HG02884 (cell line): ENCODE measurements around the gene STARD5.

Source experiments
- ATAC-seq: cut with Tn5 transposase; IDR thresholded peaks from one replicate; pipeline ENCODE4 v1.9.1; 2021; ENCODE audit warnings: mild to moderate bottlenecking, moderate library complexity; ENCODE audit not compliant: unreplicated experiment

The STARD5 gene

DNA sequence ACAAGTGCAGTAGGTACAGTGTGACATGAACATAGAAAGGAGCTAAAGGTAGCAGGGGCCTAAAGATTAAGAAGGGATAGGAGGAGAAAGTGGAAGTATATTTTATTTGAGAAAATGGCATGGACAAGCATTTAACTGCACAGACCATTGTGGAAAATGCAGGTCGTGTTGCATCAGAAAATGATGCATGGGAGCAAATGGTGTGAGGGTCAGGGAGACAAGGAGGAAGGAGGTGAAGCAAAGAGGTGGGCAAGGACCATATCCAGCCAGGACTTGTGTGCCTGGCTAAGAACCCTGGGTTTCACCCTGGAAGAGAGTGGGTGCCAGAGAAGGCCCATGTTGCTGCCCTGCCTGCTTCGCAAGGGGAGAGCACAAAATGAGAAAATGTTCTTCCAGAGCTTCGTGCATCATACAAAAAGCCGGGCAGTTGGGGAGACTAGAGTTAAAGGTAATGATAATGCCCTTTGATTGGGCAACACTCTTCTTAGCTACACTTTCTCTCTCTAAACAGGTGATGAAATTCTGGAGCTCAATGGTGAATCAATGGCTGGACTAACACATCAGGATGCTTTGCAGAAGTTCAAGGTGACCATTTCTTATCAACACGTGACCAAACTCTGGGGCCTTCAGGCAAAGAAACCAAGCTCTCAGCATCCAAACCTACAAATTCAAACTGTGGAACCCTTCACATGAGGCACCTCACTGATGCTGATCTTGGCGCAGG, 45.5 kb downstream of the STARD5 start:
- no peak for ATAC-seq

- ATAC-seq: no peak
Measured at GRCh38 chr15:81277851-81278250, 46.1 kb downstream of the STARD5 start.

DNA sequence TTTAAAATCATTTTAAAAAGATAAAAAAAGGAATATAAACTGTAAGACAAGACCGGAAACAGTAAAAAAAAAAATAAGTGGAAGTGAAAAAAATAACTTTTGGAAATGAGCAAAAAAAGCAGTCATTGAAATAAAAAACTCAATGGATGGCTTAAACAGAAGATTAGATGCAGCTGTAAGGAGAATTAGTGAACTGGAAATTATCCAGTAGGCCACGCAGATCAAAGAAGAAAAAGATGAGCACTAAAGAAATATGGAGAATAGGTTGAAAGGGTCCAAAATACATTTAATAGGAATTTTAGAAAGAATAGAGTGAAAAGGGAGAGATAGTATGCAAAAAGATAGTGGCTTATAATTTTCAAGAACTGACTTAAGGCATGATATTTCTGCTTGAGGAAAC, 47.0 kb downstream of the STARD5 start:
- ATAC-seq: no peak

GRCh38 chr15:81275711-81276392, 48.1 kb downstream of the STARD5 start:
- ATAC-seq: no peak

- peak; percentile 81 for ATAC-seq
Measured at GRCh38 chr15:81274931-81275707, 48.8 kb downstream of the STARD5 start.

DNA sequence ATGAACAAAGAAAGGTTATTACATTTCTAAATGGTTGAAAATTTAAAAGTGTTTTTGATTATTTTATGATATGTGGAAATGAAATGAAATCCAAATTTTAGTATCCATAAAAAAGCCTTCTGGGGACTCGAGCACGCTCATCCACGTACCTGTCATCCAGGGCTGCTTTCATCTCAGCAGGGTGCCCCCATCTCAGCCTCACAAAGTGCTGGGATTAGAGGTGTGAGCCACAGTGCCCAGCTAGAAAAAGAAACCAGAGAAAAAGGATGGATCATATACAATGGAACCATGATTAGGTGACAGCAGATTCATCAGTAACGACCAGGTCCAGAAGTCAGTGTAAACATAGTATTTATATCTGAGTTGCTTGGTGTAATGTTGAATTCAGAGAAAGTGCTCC, 49.7 kb downstream of the STARD5 start:
- ATAC-seq: no peak

DNA sequence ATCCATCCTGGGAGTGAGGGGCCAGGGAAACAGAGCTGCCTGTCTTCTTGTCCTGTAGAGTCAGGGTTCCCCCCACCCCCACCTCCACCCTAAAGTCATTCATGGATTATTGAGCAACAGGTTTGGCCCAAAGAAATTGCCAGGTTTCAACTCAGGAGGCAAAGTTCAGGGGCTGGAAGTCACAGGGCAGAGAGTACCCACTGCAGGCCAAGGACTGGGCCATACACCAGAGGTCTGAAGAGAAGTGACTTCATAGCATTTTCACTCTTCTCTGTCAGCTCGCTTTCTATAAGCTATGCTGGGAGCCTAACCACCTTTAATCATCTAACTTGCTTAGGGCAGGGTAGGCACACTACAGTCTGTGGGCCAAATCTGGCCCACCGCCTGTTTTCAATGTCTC, 50.1 kb downstream of the STARD5 start:
- no peak for ATAC-seq

- no peak for ATAC-seq
Measured at GRCh38 chr15:81273200-81273599, 50.7 kb downstream of the STARD5 start.

DNA sequence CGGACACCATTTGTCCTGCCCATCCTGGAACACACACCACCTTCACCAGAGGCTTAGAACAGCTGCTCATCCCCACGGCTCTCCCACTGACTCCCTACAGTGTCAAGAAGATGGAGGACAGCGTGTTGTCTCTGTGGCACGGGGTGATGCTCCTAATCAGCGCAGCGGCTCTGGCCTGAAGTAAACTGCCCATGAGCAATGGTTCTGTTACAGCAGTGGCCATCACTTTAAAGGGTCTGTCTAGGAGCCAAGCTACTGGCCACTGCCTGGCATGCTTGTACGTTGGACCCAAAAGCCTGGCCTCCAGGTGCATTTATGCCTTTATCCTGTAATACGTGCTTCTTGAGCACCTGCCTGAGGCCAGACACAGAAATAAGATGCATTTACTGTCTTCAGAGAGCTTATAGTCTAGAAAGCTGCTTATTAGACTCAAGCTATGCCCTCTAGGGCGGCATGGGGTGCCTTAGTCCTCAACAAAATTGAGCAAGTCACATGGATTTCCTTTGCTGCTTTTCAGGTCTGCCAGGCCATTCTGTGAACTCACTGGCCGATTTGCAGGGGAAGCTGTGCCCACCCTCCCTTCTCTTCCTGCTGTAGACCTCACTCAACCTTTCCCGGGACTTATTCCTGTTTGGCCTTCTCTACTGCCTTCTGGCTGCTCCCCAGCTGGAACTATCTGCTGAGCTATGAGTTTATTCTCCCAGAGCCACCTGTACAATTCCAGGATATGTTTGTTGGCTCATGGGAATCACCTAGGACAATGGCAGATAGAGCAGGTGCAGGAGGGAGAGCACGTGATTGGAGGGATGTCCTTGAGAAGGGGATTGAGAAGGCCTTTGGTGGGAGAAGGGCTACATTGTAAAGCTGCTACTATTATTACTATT, 51.9 kb downstream of the STARD5 start:
- ATAC-seq: no peak

GRCh38 chr15:81270781-81271491, 53.0 kb downstream of the STARD5 start:
- ATAC-seq: no peak

DNA sequence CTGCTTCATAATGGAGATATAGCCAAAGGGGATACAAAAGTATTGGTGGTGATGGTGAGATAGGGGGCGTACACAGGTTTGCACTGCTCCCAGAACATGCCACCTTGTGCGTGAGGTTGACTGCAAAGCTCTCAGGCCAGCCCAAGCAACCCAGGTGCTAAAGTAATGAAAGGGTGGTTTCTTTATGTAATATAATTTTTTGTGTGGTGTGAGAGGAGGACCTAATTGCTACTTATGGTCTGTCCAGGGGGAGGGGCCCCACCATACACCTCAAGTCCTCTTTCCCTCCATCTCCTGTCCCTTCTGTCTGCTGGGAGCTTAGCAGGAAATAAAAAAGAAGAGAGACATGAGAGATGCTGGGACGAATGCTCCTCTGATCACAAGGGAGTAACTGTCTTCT, 53.8 kb downstream of the STARD5 start:
- no peak for ATAC-seq

- no peak for ATAC-seq
Measured at GRCh38 chr15:81268881-81269601, 54.9 kb downstream of the STARD5 start.

DNA sequence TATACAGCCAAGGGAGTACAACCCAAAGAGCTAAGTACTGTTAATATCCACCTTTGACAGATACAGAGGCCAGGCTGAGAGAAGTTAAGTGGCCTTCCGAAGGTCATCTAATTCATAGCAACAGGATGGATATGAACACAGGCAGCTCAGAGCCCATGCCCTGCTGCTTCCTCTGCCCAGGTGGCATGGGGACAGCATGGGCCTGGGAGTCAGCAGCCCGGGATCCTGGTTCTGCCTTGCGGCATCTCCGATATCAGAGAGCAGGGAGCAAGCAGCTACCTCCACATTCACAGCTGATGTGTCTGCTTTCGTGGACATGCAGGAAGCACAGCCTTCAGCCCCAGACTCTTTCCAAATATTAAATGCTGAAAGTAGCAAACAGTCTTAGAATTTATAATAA, 55.6 kb downstream of the STARD5 start:
- no peak for ATAC-seq

DNA sequence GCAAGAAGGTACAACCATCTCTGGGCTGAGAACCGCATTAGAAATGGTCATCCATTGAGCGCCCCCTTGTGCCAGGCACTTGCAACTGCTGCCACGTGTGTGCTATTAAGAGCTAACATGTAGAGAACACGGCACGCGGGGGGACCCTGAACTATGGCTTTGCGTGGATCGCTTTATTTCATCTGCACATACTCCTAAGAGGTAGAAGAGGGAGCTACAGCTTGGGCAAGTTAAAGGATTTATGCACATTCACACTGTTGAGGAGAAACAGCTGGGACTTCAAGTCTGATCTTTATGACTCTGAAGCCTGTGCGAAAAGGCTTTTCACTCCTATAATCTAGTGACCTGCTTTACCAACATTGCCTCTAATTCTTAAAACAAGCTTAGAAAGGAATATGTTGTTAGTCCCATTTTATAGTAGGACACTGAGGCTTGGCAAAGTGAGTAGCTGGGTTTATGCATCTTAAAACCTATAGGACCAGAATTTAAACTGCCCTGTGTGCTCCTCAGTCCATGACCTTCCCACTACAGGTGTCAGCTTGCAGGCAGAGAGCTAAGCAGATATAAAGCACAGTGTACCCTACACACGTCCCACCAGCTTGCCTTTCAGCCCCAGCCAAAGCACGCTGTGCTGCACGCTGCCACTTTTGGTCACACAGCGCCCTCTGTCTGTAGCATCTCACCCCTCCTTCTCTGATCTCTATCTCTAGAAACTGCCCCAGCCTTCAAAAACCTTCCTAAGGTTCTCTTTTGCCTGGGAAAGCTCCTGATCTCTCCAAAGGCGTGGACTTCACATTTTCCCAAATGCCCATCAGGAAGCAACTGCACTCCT, 57.8 kb downstream of the STARD5 start:
- peak; percentile 82 for ATAC-seq

GRCh38 chr15:81265256-81265943, 58.5 kb downstream of the STARD5 start:
- ATAC-seq: no peak

GRCh38 chr15:81264072-81264857, 59.7 kb downstream of the STARD5 start:
- no peak for ATAC-seq

DNA sequence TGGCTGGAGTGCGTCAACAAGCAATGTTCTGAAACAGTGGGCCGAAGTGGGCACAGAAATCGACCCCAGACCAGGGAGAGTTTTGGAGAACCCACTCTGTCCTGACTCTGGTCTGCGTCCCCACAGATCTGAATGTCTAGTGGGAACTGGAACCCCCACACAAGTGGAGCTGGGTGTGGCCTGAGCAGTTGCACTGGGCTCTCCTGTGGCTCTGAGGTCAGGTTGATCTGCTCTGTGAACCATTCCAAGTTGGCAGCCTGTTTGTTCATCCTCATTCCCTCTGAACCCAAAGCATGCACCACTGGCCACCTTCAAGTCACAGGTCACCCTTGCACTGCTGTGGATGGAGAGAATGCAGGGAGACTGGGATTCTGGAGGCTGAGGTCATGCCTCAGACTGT, 60.5 kb downstream of the STARD5 start:
- no peak for ATAC-seq
